ENCODE data around the gene IER5.

IER5 gene

DNA sequence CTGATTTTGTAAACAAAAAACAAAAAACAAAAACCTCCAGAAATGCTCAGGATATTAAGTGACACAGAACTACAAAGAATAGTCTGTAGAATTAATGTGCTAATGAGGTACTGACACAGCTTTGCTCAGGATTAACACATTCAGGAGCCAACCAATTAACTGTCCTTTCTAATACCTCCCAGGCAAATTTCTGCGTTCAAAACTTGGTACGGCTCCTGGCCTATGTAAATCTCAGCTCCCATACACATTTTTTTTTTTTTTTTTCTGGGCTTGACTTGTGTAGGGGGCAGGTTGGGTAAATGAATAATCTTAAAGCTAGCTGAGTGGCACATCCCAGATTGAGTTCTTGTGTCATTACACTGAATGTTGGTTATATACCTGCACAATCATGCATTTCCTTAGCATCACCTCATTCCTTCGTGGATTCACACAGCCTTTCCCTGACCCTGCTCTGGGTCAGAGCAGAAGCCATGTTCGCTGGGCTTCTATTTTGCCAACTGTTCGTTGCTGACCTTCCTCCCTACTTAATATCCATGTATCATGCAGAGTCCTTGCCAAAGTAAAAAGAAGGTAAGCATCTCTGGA, 12.6 kb upstream of the IER5 start:
- FAIRE-seq (no peak), DNase-seq (ENCODE audit: extremely low spot score, insufficient read length, low read depth) (no peak)

GRCh38 chr1:181076852-181077251, 11.6 kb upstream of the IER5 start:
- no peak for FAIRE-seq
- DNase-seq (ENCODE audit: extremely low spot score, insufficient read length, low read depth): no peak

GRCh38 chr1:181077576-181078242, 10.8 kb upstream of the IER5 start:
- FAIRE-seq: no peak
- no peak for DNase-seq (ENCODE audit: extremely low spot score, insufficient read length, low read depth)

GRCh38 chr1:181079382-181079781, 9.1 kb upstream of the IER5 start:
- DNase-seq (ENCODE audit: extremely low spot score, insufficient read length, low read depth): no peak
- peak; percentile 12 for FAIRE-seq

DNA sequence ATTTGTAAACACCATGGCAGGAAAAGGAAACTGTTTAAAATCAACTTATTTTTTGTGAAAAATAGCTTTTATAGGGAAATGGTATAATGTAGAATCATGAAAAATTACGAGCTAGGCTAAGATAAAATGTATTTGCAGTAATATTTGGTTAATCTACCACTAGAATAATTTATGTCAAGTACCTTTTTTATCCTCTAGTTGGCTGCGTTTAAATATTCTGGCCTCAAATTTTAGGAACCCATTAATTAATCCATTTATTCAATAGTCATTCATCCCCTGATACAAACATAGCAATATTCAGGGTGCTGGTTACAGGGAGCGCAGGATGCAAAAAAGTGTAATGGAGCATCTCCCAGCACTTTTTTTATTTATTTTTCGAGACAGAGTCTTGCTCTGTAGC, 8.6 kb upstream of the IER5 start:
- FAIRE-seq (no peak), DNase-seq (ENCODE audit: extremely low spot score, insufficient read length, low read depth) (no peak)

GRCh38 chr1:181080556-181080955, 7.9 kb upstream of the IER5 start:
- DNase-seq (ENCODE audit: extremely low spot score, insufficient read length, low read depth): no peak
- FAIRE-seq: no peak

- FAIRE-seq (no peak), DNase-seq (ENCODE audit: extremely low spot score, insufficient read length, low read depth) (no peak)
Observed at GRCh38 chr1:181081395-181081794, 7.1 kb upstream of the IER5 start.

- FAIRE-seq (peak; percentile 87), DNase-seq (ENCODE audit: extremely low spot score, insufficient read length, low read depth) (no peak)
Observed at GRCh38 chr1:181083842-181084605, 4.5 kb upstream of the IER5 start.

GRCh38 chr1:181084606-181084969, 3.9 kb upstream of the IER5 start:
- FAIRE-seq: no peak

DNA sequence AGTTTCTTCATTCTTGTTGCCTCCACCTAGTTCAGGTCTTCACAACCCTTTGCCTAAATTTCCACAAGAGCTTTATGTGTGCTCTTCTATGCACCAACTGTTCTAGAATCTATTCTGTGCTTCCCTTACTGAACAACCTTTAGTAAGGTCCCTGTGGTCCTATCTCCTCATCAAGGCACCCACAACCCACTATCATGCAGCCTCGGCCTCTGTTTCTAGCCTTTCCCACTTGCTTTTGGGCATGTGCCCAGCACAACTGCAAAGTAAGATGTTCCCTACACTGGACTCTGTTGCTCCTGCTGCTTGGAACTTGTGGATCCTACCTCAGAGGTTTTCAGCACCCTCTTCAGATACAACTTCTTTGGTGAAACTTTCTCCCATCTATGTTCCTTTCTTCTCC, 2.4 kb upstream of the IER5 start:
- DNase-seq (ENCODE audit: extremely low spot score, insufficient read length, low read depth) (no peak), FAIRE-seq (no peak)

More at GRCh38 chr1:181084606-181084969, 3.9 kb upstream of the IER5 start:
- no peak for DNase-seq (ENCODE audit: extremely low spot score, insufficient read length, low read depth)

- no peak for FAIRE-seq
- DNase-seq (ENCODE audit: extremely low spot score, insufficient read length, low read depth): no peak
Observed at GRCh38 chr1:181086926-181087325, 1.6 kb upstream of the IER5 start.

- DNase-seq (ENCODE audit: extremely low spot score, insufficient read length, low read depth): no peak
- FAIRE-seq: peak; percentile 35
Observed at GRCh38 chr1:181087400-181087901, 1.0 kb upstream of the IER5 start.

DNA sequence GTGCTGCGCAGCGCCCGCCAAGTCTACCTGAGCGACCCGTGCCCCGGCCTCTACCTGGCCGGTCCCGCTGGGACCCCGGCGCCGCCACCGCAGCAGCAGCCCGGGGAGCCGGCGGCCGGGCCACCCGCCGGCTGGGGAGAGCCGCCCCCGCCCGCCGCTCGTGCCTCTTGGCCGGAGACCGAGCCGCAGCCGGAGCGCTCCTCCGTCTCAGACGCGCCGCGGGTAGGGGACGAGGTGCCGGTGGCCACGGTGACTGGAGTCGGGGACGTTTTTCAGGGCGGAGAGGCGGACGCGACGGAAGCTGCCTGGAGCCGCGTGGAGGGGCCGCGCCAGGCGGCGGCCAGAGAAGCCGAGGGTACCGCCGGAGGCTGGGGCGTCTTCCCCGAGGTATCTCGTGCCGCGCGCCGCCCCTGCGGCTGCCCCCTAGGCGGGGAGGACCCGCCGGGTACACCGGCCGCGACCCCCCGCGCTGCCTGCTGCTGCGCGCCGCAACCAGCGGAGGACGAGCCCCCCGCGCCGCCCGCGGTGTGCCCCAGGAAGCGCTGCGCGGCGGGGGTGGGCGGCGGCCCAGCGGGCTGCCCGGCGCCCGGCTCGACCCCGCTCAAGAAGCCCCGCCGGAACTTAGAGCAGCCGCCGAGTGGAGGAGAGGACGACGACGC, 646 bp downstream of the IER5 start:
- no peak for FAIRE-seq
- DNase-seq (ENCODE audit: extremely low spot score, insufficient read length, low read depth): no peak

DNA sequence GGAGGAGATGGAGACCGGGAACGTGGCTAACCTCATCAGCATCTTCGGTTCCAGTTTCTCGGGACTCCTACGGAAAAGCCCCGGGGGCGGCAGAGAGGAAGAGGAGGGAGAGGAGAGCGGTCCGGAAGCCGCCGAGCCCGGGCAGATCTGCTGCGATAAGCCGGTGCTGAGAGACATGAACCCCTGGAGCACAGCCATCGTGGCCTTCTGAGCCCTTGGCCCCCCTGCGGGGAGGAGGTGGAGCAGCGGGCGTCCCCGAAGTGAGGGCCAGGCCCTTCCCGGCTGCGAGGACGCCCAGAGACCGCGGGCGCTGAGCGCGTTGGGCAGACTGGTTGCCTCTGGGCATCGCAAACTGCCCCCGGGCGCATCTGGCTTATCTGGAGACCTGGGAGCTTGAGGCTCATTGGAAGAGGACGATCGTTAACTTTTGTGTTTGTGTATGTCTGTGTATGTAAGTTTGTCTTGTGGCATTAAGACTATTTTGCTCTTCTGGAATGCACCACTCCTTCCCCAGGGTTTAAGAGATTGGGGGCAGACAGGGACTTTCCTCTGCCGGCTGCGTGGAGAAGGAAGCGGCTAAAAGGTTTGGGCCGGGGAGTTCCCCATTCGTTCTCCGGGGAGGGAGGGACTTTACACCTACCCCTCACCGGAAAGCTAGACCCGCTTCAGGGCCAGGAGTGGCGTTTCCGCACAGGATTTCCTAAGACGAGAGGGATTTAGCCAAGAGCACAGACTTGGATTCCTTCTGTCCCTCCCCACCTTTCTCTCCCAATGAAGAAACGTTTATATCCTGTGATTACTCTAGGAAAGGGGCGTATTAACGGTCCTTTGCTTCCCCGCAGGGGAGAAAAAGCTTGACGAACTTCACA, 1.4 kb downstream of the IER5 start:
- DNase-seq (ENCODE audit: extremely low spot score, insufficient read length, low read depth) (no peak), FAIRE-seq (peak; percentile 90)

DNA sequence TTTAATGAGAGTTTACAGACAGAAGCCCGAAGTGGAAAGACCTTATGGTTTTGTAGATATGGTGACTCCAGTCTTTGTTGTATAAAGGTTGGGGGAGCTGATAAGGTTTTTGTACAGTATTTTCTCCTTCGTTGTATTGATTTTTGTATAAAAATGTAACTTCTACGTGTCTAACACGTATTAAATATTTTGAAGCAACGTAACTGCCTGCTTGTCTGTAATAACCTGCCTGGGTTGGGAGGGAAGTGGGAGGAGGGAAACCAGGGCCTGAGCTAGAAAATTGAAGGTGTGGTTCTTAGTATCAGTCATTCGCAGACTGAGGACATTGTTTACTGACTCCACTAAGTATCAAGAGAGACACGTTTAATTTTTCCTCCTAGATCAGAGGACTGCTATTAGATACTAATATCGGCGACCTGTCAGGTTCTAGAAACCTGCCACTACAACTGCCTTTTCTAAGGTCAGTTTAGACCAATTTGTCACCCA, 2.2 kb downstream of the IER5 start:
- FAIRE-seq (peak; percentile 66), DNase-seq (ENCODE audit: extremely low spot score, insufficient read length, low read depth) (no peak)

DNA sequence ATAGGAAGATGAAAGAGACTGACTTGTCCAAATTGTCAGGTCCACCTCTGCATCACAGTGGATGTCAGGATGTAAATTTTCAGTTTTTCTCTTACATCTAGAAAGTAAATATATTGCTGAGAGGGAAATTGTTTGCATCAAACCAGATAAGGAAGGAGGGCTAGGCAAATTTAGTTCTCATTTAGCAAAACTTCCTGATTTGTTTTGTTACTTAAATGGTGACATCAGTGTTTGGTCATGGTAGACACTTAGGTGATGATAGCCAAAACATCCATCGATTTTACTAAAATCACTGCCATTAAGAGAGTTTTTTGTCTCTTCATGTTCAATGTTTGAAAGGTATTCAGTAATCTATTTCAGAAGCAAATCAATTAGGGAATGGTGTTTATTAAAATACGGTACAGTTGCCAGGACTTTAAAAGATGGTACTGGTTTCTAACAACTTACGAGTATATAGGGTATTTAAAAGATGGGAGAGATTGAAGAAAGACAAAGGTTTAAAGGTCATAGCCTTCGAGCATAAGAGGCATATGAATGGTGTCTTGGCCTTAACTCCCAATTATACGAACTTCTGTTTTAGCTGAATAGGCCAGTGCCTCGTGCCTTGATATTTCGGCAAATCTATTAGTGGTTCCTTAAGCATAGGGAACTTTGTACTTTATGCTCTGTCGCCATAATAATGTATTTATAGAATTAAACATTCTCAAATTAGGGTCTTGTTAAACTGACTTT, 3.0 kb downstream of the IER5 start:
- DNase-seq (ENCODE audit: extremely low spot score, insufficient read length, low read depth) (no peak), FAIRE-seq (no peak)

- FAIRE-seq (no peak), DNase-seq (ENCODE audit: extremely low spot score, insufficient read length, low read depth) (no peak)
Observed at GRCh38 chr1:181092056-181092455, 3.6 kb downstream of the IER5 start.

DNA sequence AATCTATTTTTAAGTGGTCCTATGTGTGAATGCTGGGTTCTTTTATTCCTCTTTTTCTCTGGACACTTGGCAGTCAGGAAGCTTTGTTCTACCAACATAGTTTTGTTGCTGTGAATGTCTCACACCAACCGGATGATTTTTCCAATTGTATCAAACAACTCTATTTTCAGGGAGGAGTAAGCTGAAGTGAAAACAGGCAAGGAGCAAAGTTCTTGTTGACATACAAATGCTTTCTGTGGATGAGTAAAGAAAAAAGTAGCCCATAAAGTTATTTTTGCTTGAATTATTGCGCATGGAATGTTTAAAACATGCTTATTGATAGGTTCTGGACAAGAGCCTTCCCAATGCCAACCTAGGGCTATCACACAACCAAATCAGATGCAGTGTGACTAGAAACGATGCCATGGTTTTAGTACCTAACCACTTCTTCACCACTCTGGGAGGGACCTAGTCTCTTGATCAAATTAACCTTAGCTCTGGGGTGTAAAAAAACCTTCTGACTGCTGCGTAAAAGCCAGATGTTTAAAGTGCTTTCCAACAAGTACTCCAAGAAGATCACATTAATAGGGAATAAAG, 4.5 kb downstream of the IER5 start:
- DNase-seq (ENCODE audit: extremely low spot score, insufficient read length, low read depth): no peak
- no peak for FAIRE-seq
